H1 (cell line): ENCODE results near the gene SLC52A3. TPM values are rescaled to one million over a fixed set of nuclear protein-coding genes. Genes with fewer than 3 reads are reported as not detected.

Source experiments
- CTCF ChIA-PET: fragments of 300-600 bp; sonication (Branson Sonifier 250); formaldehyde crosslinking; loops from one replicate; lab custom pipeline; 2021; ENCODE audit not compliant: partially characterized antibody; lab: Charles Lee
- POLR2A ChIA-PET: fragments of 300-600 bp; sonication (Branson Sonifier 250); formaldehyde crosslinking; loops from one replicate; lab custom pipeline; 2021; ENCODE audit warnings: inconsistent platforms; ENCODE audit not compliant: partially characterized antibody; lab: Charles Lee
- DNase-seq, 2 experiments: peaks; one replicate each; pipeline versions ENCODE4 v3.0.0 to v3.0.0-alpha.2; 2010 to 2022; ENCODE audit warnings: low spot score in 2 of 2, low read depth in 1 of 2, mixed read lengths in 1 of 2
- FAIRE-seq: peaks from 2 replicates; lab custom pipeline; 2011; peaks lifted over from hg19 to GRCh38; lab: Jason Lieb, UNC
- H2AFZ ChIP-seq: 2 replicates; pipeline ENCODE4 v1.8.1; 2012; ENCODE audit warnings: low read length, inconsistent platforms
- H2AK5ac ChIP-seq: 2 replicates; pipeline ENCODE4 v1.6.1; 2013; ENCODE audit warnings: low read depth, low read length
- H2BK120ac ChIP-seq: replicated peaks from 2 replicates; pipeline ENCODE3; 2013; ENCODE audit warnings: low read depth, low read length, inconsistent platforms
- H2BK12ac ChIP-seq: 2 replicates; pipeline ENCODE4 v1.6.1; 2013; ENCODE audit warnings: low read depth, low read length
- H2BK15ac ChIP-seq: 2 replicates; pipeline ENCODE4 v1.6.1; 2013; ENCODE audit warnings: low read length
- H2BK20ac ChIP-seq: 2 replicates; pipeline ENCODE4 v1.6.1; 2013; ENCODE audit warnings: low read length
- H2BK5ac ChIP-seq: 2 replicates; pipeline ENCODE4 v1.6.1; 2013; ENCODE audit warnings: low read depth, low read length
- H3K14ac ChIP-seq: 2 replicates; pipeline ENCODE4 v1.6.1; 2013; ENCODE audit warnings: inconsistent platforms; ENCODE audit not compliant: insufficient read length
- H3K18ac ChIP-seq: 2 replicates; pipeline ENCODE4 v1.6.1; 2013; ENCODE audit warnings: low read length; ENCODE audit errors: extremely low read depth
- H3K23ac ChIP-seq: 2 replicates; pipeline ENCODE4 v1.6.1; 2013; ENCODE audit warnings: inconsistent platforms; ENCODE audit not compliant: insufficient read length
- H3K23me2 ChIP-seq: 2 replicates; pipeline ENCODE4 v1.6.1; 2013; ENCODE audit warnings: low read depth, low read length
- H3K27ac ChIP-seq: 2 replicates; pipeline ENCODE4 v1.6.1; 2011; ENCODE audit warnings: low read depth, low read length, inconsistent platforms
- H3K27me3 ChIP-seq, 4 experiments: replicated peaks in 1 of 4; 1 replicate in 1 of 4; 2 replicates in 3 of 4; pipeline versions ENCODE4 v1.6.1 to v1.8.1; 2011 to 2013; ENCODE audit warnings: low read length in 3 of 4, mild to moderate bottlenecking in 3 of 4, inconsistent platforms in 2 of 4, mixed read lengths in 2 of 4, moderate library complexity in 1 of 4; ENCODE audit not compliant: control insufficient read depth in 3 of 4, insufficient read depth in 3 of 4; ENCODE audit errors: extremely low read depth in 1 of 4
- H3K36me3 ChIP-seq, 4 experiments: 2 replicates each; pipeline versions ENCODE4 v1.6.1 to v1.8.1; 2011 to 2013; ENCODE audit warnings: mild to moderate bottlenecking in 4 of 4, low read length in 3 of 4, moderate library complexity in 2 of 4, control low read depth in 1 of 4, inconsistent platforms in 1 of 4; ENCODE audit not compliant: insufficient read depth in 4 of 4, control insufficient read depth in 2 of 4
- H3K4ac ChIP-seq: replicated peaks from 2 replicates; pipeline ENCODE3; 2013; ENCODE audit warnings: low read length, low read depth, mixed read lengths, inconsistent platforms; ENCODE audit not compliant: insufficient read length
- H3K4me1 ChIP-seq, 4 experiments: replicated peaks in 1 of 4; 1 replicate in 1 of 4; 2 replicates in 3 of 4; pipeline versions ENCODE4 v1.6.1 to v1.8.1; 2011 to 2013; ENCODE audit warnings: low read length in 3 of 4, inconsistent platforms in 2 of 4, mixed read lengths in 1 of 4; ENCODE audit not compliant: insufficient read depth in 4 of 4, control insufficient read depth in 3 of 4
- H3K4me2 ChIP-seq, 2 experiments: 2 replicates each; pipeline versions ENCODE4 v1.6.1 to v1.8.1; 2011 to 2013; ENCODE audit warnings: low read depth in 2 of 2, low read length in 2 of 2, control low read depth in 1 of 2, inconsistent platforms in 1 of 2, mild to moderate bottlenecking in 1 of 2; ENCODE audit not compliant: insufficient read depth in 1 of 2
- H3K4me3 ChIP-seq, 4 experiments: fragments of 200-600, 300-600 bp in 1 of 4; sonication (generic), shearing (Covaris generic), sonication (Bioruptor Twin) in 1 of 4; 2 replicates each; pipeline versions ENCODE4 v1.5.1 to v1.8.1; 2011 to 2016; ENCODE audit warnings: low read length in 4 of 4, low read depth in 3 of 4, control low read depth in 2 of 4, inconsistent platforms in 2 of 4, mild to moderate bottlenecking in 2 of 4, mixed read lengths in 1 of 4, moderate library complexity in 1 of 4; ENCODE audit not compliant: insufficient read depth in 2 of 4; ENCODE audit errors: extremely low read depth in 1 of 4
- H3K56ac ChIP-seq: replicated peaks from 2 replicates; pipeline ENCODE3; 2013; ENCODE audit warnings: low read depth, mild to moderate bottlenecking, mixed read lengths, low read length, inconsistent platforms; ENCODE audit not compliant: insufficient read length
- H3K79me1 ChIP-seq: 2 replicates; pipeline ENCODE4 v1.6.1; 2013; ENCODE audit warnings: low read depth, low read length, control low read depth
- H3K79me2 ChIP-seq, 2 experiments: 2 replicates each; pipeline versions ENCODE4 v1.6.1 to v1.8.1; 2012 to 2013; ENCODE audit warnings: low read length in 2 of 2, mild to moderate bottlenecking in 2 of 2, inconsistent platforms in 1 of 2; ENCODE audit not compliant: insufficient read depth in 2 of 2, control insufficient read depth in 1 of 2
- H3K9ac ChIP-seq, 4 experiments: replicated peaks in 1 of 4; 1 replicate in 1 of 4; 2 replicates in 3 of 4; pipeline versions ENCODE4 v1.6.1 to v1.8.1; 2011 to 2013; ENCODE audit warnings: low read depth in 3 of 4, low read length in 3 of 4, control low read depth in 2 of 4, mild to moderate bottlenecking in 2 of 4, moderate library complexity in 2 of 4, inconsistent platforms in 1 of 4; ENCODE audit errors: extremely low read depth in 1 of 4
- H3K9me3 ChIP-seq, 2 experiments: 2 replicates each; pipeline versions ENCODE4 v1.6.1 to v1.8.1; 2012 to 2013; ENCODE audit warnings: mild to moderate bottlenecking in 2 of 2, moderate library complexity in 2 of 2, control low read depth in 1 of 2, inconsistent platforms in 1 of 2, low read depth in 1 of 2, low read length in 1 of 2, mixed read lengths in 1 of 2; ENCODE audit not compliant: insufficient read depth in 2 of 2
- H4K20me1 ChIP-seq, 2 experiments: replicated peaks in 1 of 2; 2 replicates each; pipeline versions ENCODE3 to v1.8.1; 2011 to 2013; ENCODE audit warnings: inconsistent platforms in 2 of 2, low read length in 2 of 2, mild to moderate bottlenecking in 1 of 2; ENCODE audit not compliant: insufficient read depth in 2 of 2, control insufficient read depth in 1 of 2
- H4K5ac ChIP-seq: 2 replicates; pipeline ENCODE4 v1.6.1; 2013; ENCODE audit warnings: low read length, low read depth, mixed read lengths, inconsistent platforms; ENCODE audit not compliant: insufficient read length
- H4K8ac ChIP-seq: 2 replicates; pipeline ENCODE4 v1.8.0; 2013; ENCODE audit warnings: mild to moderate bottlenecking, moderate library complexity, low read length, inconsistent platforms; ENCODE audit not compliant: insufficient read depth; ENCODE audit errors: extremely low read depth
- H4K91ac ChIP-seq: replicated peaks from 2 replicates; pipeline ENCODE3; 2013; ENCODE audit warnings: low read length, mixed read lengths, inconsistent platforms; ENCODE audit not compliant: insufficient read length
- ASH2L ChIP-seq: fragments of 200-600, 300-600 bp; sonication (generic); IDR thresholded peaks from one replicate; pipeline ENCODE4 v1.7.1; 2017; ENCODE audit warnings: low read length
- ATF2 ChIP-seq: IDR thresholded peaks from 2 replicates; pipeline ENCODE4 v1.6.1; 2012; ENCODE audit warnings: low read length, inconsistent platforms
- EZH2 ChIP-seq: fragments of 200-600 bp; sonication (generic); IDR thresholded peaks from 2 replicates; pipeline ENCODE4 v1.7.1; 2012; ENCODE audit warnings: low read depth, mild to moderate bottlenecking, moderate library complexity, low read length, inconsistent platforms; ENCODE audit not compliant: severe bottlenecking
- GABPA ChIP-seq: IDR thresholded peaks from 2 replicates; pipeline ENCODE4 v1.6.1; 2011; ENCODE audit warnings: mild to moderate bottlenecking, low read length, moderate library complexity, borderline replicate concordance; ENCODE audit not compliant: insufficient read depth
- JUN ChIP-seq: IDR thresholded peaks from 2 replicates; pipeline ENCODE4 v1.6.1; 2011; ENCODE audit warnings: low read depth, mild to moderate bottlenecking, improper control_type of control experiment, low read length
- JUND ChIP-seq: IDR thresholded peaks from 2 replicates; pipeline ENCODE4 v1.6.1; 2011; ENCODE audit warnings: mild to moderate bottlenecking, improper control_type of control experiment, low read length
- KDM4A ChIP-seq: IDR thresholded peaks from one replicate; pipeline ENCODE4 v1.7.1; 2012; ENCODE audit warnings: low read depth, mild to moderate bottlenecking, moderate library complexity, low read length, inconsistent platforms; ENCODE audit not compliant: severe bottlenecking
- MAFK ChIP-seq: IDR thresholded peaks from 2 replicates; pipeline ENCODE4 v1.6.1; 2012; ENCODE audit warnings: low read depth, mild to moderate bottlenecking, improper control_type of control experiment, low read length
- MAX ChIP-seq: IDR thresholded peaks from 2 replicates; pipeline ENCODE4 v1.6.1; 2012; ENCODE audit warnings: inconsistent platforms
- SIN3A ChIP-seq, 2 experiments: IDR thresholded peaks in 1 of 2; conservative IDR thresholded peaks in 1 of 2; 2 replicates each; pipeline ENCODE4 v1.6.1; 2011 to 2012; ENCODE audit warnings: low read length in 2 of 2, improper control_type of control experiment in 1 of 2, low read depth in 1 of 2, mild to moderate bottlenecking in 1 of 2
- SP1 ChIP-seq: IDR thresholded peaks from 2 replicates; pipeline ENCODE4 v1.6.1; 2011; ENCODE audit warnings: low read depth, low read length
- TBP ChIP-seq: IDR thresholded peaks from 2 replicates; pipeline ENCODE4 v1.6.1; 2011; ENCODE audit warnings: low read depth, low read length, improper control_type of control experiment
- WGBS, 2 experiments: shearing (Covaris generic) in 1 of 2; methylation state at CpG; one replicate each; pipeline versions ENCODE4 v1.1.6 to v1.1.7; 2013 to 2015; ENCODE audit warnings: low lambda C conversion rate in 2 of 2, mixed read lengths in 2 of 2, inconsistent platforms in 1 of 2, low coverage in 1 of 2, missing lambda C conversion rate in 1 of 2; ENCODE audit not compliant: insufficient replicate concordance in 2 of 2, insufficient coverage in 1 of 2, insufficient read length in 1 of 2; ENCODE audit errors: extremely low coverage in 1 of 2, missing lambda C conversion rate in 1 of 2; 5-methylcytosine and 5-hydroxymethylcytosine counted together
- polyA plus RNA-seq, 7 experiments: library from polyadenylated mRNA; depleted of rRNA in 3 of 7; stranded (reverse) in 5 of 7; unstranded in 2 of 7; fragments of >200 nt in 5 of 7; fragments of 200-250 nt in 2 of 7; gene quantifications; 1 replicate in 5 of 7; 2 replicates in 1 of 7; 4 replicates in 1 of 7; pipeline versions ENCODE4 v1.2.1 to v1.2.3, GENCODE V29; 2011 to 2013; ENCODE audit warnings: missing spikeins in 2 of 7, mixed read lengths in 2 of 7
- total RNA-seq: library from RNA; stranded (reverse); fragmentation: NEBNext Ultra II Directional; extraction: Animal tissue kit (Norgen Biotek cat#: 25700); gene quantifications from 2 replicates; pipeline ENCODE4 v1.2.1, GENCODE V29; 2021

The SLC52A3 gene
- total and polyA plus RNA-seq, 2 of the 8 experiments (the other 6 are each of a cell fraction or from before 2014, with no cell fraction given): 2.3 to 4.2 TPM

- H3K9me3 ChIP-seq: peaks cover 8 to 14% of the 10 kb centered on the region in 2 experiments; a peak in 2 of 4 replicates
- H3K27ac ChIP-seq: no peak overlapping the region
- no peak overlapping the region; a peak in 1 of 4 replicates for H3K4me2 ChIP-seq
- H3K4me1 ChIP-seq: peaks cover 0 to 8% (median 0%) of the 10 kb centered on the region in 4 experiments; a peak in 1 of 7 replicates
- no peak overlapping the region for H4K8ac ChIP-seq
- no peak overlapping the region; the same call in 1 of the 2 replicates for H2BK20ac ChIP-seq
- no peaks in the 10 kb centered on the region for H3K79me2 ChIP-seq
- no peak overlapping the region for H3K4ac ChIP-seq
- no peak overlapping the region for H2AK5ac ChIP-seq
- H4K5ac ChIP-seq: no peak overlapping the region
- no peaks in the 10 kb centered on the region for H4K20me1 ChIP-seq
- no peak overlapping the region for H3K23ac ChIP-seq
- peaks cover 1 to 15% (median 12%) of the 10 kb centered on the region in 4 experiments for H3K27me3 ChIP-seq
- DNase-seq: no peak
- H2BK120ac ChIP-seq: no peak overlapping the region
- ChIA-PET POLR2A (interaction anchor here (1.2 kb wide), 1 partner anchor 12 kb away, joined by 3 read pairs; no protein-coding TSS in a partner anchor), CTCF (interaction anchor here (0.8 to 1.8 kb wide), 5 partner anchors 8 to 25 kb away, joined by 3 to 4 read pairs (median 3); no protein-coding TSS in a partner anchor)
- no peak overlapping the region for H2BK5ac ChIP-seq
- peaks cover 2% of the 10 kb centered on the region; the same call in 1 of the 2 replicates for H3K23me2 ChIP-seq
- no peak overlapping the region; the same call in 1 of the 2 replicates for H2BK12ac ChIP-seq
- no peaks in the 10 kb centered on the region for H3K36me3 ChIP-seq
- no peak overlapping the region for H4K91ac ChIP-seq
- no peak overlapping the region for H3K9ac ChIP-seq
- no peak overlapping the region for H2AFZ ChIP-seq
- 80% methylated on average over 2 of the region's 2 CpGs; no CpG with 5 or more reads in 1 of the 2 experiments for WGBS, 2 experiments
- H3K79me1 ChIP-seq: no peaks in the 10 kb centered on the region
- no peak overlapping the region for H3K56ac ChIP-seq
- FAIRE-seq: no peak
- H3K4me3 ChIP-seq: no peak overlapping the region
- no peak overlapping the region for H3K18ac ChIP-seq
- H3K14ac ChIP-seq: no peak overlapping the region
- peak overlapping the region; percentile 77; the same call in 1 of the 2 replicates for H2BK15ac ChIP-seq
- TF ChIP-seq EZH2 (no peak), KDM4A (no peak), JUND (no peak), MAX (no peak), TBP (no peak), ASH2L (no peak), SIN3A (conservative IDR thresholded peaks at IDR 0.05 in 1 of 2, IDR thresholded peaks at IDR 0.05 in 1 of 2; ENCODE audit: low read depth in 1 of 2, low read length in 2 of 2) (no peak), MAFK (no peak), SP1 (no peak), ATF2 (no peak), JUN (no peak), GABPA (no peak)
Observed at GRCh38 chr20:711576-711975, 56.7 kb downstream of the SLC52A3 start.
